Skeletal muscle cell (primary cell): ENCODE data around the gene PTPRN2.

Source experiments
- DNase-seq: peaks from one replicate; pipeline ENCODE4 v3.0.0-alpha.2; 2010; ENCODE audit warnings: low read depth
- H3K4me3 ChIP-seq: 2 replicates; pipeline ENCODE4 v1.5.1; 2011; ENCODE audit warnings: low read depth, mild to moderate bottlenecking, control low read depth, low read length, moderate library complexity

Gene PTPRN2

DNA sequence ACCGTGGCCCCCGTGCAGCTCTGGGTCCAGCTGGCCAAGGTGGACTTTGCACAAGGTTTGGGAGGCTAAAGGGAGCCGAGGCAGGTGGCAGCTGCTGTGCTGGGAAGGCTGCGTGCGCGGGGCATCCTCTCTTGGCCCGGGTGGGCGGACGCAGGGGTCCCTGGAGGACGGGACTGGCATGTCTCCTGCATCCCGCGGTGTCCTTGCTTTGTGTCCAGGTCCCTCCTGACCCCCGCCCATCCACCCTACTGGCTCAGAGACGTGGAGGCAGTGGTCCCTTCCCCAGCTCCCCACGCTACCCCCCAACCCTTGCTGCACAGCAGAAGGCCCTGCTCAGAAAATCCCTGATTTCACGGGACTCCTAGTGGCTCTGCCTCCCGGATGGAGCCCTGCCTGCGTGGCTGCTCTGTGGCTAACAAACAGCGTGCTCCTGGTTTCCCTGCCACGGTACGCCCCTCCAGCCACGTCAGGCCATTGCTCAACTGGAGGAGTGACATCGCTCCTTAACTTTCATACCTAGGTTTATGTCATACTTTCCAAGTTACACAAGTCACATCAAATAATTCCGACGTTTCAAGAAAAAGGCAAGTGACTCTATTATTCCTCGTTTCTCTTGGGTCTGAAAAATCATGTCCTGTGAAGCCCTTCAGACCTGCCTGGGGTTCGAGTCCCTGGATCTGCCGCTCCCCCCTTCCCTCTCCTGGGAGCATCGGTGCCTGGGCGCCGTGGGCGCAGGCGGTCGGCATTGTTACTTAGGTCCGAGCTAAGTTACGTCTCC lies 829.0 kb downstream of the PTPRN2 start:
- no peak for DNase-seq
- no peak overlapping the region for H3K4me3 ChIP-seq

DNA sequence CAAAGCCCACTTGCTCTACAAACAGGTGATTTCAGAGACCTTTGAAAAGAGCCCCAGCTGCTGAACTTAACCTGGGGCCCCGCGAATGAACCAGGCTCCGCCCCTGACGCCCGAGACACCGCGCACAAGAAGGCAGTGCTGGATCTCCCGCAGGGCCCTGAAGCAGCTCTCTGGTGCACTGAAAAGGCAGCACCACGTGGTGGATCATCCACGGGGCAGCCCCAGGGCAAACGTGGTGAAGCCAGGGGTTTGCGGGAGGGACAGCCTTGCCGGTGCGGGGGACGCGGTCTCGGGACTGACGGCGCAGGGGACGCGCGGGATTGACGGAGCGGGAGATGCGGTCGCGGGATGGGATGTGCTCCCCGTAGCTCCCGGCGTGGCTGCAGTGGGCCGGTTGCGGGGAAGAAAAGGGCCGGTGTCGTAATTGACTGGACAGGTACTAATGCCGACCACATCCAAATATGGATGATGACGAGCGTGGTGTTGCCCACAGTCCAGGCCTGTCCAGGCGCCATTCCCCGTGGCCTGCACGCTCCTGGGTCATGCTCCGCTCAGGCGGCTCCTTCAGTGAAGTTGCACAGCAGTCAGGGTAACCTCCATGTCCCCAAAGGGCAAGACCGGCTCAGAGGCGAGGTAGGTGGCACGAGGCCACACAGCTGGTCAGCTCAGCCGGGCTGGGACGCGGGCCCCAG lies 829.7 kb downstream of the PTPRN2 start:
- no peak overlapping the region for H3K4me3 ChIP-seq
- no peak for DNase-seq

DNA sequence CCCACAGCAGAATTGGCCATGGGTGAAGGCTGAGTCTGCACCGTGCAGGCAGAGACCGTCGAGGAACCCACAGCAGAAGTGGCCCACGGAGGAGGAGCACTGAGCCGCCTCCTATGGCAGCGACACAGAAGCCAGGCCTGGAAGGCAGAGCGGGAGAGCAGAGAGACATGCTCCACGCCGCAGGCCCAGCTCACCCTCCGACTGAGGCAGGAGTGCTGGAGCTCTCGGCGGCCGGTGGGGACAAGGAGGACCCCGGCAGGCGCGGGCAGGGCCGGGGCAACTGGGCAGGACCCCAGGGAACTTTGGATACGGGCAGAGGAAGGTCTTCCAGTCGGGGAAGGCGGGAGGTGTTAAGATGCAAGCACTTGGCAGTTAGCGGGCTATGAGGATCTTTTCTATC lies 830.4 kb downstream of the PTPRN2 start:
- no peak overlapping the region for H3K4me3 ChIP-seq
- DNase-seq, result no peak

DNA sequence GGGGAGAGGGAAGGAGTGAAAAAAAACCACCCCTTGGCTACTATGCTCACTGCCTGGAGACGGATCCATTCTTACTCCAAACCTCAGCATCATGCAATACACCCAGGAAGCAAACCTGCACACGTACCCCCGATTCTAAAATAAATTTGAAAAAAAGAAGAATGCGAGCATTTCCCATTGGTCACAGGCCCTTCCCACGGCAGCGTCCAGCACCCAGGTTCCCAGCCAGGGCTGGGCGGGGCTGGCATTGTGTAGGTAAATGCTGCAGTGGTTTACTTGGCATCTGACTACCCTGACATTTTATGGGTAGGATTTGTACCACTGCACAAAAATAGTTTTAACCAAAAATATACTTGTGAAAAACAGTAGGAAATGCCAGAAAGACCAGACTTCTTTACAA lies 831.9 kb downstream of the PTPRN2 start:
- no peak overlapping the region for H3K4me3 ChIP-seq
- no peak for DNase-seq

DNA sequence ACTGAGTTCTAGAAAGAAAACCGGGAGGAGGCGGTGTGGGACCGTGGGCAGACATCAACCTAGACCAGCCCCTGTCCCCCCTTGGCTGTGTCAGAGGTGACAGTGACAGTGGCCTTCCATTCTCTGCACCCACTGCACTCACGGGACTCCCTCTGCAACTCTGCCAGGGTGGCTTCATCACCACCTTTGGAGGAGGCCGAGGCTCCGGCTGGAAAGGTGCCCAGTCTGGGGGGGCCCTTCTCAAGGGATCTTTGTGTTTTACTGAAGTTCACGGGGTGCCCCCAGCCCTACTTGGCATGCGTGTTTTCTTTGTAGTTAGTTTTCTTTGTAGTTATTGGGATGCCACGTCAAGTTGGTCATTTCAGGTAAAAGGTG lies 833.2 kb downstream of the PTPRN2 start:
- no peak for DNase-seq

DNA sequence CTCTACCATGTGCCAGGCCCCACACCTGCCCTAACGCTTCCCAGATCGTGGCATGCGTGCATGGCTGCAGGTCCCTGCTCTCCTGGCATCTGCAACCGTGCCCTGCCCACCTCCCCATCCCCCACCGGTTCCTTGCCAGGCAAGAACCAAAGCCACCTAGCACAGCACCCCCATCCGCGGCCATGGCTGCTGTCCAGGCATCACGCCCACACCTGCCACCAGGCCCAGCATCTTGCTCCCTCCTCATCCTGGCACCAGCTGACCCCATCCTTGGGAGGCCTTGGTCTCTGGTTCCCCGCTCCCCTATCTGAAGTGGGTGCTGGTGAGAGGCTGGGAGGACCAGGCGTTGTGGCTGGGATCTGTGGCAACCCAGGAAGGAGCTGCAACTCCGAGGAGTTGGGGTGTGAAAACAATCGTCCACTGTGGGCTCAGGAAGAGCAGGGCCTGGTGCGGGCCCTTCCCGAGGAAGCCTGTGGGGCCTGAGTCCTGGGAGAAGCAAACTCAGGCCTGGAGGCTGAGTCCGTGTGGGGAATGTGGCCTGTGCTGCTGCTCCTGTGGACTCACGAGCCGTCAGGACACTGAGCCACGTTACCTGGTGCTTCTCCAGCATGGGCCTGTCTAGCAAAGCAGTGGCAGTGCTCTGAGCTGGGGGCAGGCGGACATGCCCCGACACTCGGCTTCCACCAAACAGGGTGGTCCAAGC lies 833.8 kb downstream of the PTPRN2 start:
- no peak for DNase-seq
- H3K4me3 ChIP-seq, result no peak overlapping the region

More for the DNA sequence above, 833.2 kb downstream of the PTPRN2 start:
- no peak overlapping the region for H3K4me3 ChIP-seq

DNA sequence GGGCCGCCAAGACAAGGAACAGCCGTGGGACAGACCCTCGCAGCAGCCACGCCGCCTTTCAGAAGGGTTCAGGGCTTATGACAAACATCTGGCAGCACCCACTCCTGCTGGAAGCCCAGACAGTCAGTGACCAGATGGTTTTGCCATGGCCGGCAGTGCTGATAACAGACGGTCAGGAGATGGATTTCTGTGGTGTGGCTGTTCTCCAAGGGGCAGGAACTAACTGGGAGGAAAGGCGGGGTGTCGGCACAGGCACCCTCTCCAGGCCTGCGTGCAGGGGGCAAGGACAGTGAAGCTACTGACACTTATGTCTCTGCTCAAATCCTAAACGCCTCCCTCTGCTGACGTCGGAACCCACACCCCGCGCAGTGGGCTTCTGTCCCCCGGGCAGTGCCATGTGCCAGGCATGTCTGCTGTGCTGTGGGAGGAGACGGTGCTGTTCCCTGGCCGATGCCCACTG lies 834.8 kb downstream of the PTPRN2 start:
- no peak for DNase-seq
- no peak overlapping the region for H3K4me3 ChIP-seq

DNA sequence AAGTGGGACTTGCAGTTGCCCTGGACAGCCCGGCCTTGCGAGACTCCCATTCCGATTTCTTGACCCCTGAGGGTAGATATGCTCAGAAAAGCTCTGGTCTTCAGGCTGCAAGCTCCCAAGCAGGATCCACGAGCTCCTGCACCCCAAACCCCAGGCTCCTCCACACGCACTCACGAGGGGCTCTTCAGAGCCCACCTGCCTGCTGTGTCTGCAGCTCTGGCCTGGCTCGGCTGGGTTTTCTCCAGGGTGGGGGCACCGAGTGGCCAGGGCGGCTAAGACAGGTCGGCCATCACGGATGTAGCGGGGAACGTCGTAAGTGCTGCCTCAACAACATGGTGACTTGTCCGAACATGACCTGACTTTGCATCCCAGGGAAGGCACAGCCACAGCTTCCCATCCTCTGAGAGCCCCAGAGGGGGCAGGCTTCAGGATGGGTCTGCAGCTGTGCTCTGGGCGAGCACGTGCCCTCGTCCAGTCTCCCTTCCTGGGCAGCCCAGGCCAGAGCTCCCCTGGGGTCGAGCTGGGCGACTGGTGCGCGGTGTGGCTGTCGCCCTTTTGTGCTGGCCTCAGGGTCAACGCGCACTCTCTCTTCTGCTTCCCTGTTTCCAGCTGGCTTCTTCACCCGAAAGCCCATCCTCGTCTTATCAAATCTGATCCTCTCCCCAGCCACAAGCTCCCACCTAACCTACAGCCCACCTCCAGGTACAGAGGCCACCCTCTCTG lies 835.5 kb downstream of the PTPRN2 start:
- no peak for DNase-seq

DNA sequence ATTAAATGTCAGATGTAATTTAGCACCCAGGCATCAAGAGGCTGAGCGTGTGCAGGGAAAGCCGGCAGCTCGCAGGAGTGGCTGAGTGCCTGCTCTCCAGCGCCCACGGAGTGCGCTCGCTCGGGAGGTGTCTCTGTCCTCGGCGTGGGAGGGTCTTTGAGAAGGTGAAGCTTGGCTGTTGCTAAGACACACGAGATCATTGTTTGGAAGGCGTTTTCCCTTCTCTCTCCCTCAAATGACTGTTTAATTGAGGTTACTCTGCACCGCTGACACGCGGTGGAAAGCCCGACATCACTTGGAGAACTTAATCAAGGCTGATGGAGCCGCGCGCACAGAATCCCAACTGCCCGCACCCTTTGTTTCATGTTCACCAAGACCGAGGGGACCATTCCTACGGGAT lies 836.2 kb downstream of the PTPRN2 start:
- H3K4me3 ChIP-seq, result no peak overlapping the region

More for the DNA sequence above, 835.5 kb downstream of the PTPRN2 start:
- H3K4me3 ChIP-seq, result no peak overlapping the region

DNA sequence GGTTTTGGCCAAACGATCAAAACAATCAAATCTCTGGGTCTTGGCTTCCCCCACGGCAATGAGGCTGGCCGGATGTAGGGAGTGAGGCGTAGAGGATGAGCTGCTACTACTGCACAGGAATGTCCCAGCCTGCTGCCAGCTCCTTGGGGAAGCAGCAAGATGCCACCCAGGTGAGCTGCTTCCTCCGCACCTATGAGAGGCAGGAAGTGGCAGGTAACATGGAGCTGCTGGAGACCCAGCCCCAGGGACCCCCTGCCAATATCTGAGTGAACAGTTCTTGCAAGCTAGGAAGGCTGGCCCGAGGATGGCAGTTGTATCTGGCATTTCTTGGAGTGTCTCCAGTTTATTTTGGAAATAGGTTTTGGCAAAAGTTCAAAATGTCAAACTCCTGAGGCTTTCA lies 837.3 kb downstream of the PTPRN2 start:
- DNase-seq, result no peak

More for the DNA sequence above, 836.2 kb downstream of the PTPRN2 start:
- no peak for DNase-seq

DNA sequence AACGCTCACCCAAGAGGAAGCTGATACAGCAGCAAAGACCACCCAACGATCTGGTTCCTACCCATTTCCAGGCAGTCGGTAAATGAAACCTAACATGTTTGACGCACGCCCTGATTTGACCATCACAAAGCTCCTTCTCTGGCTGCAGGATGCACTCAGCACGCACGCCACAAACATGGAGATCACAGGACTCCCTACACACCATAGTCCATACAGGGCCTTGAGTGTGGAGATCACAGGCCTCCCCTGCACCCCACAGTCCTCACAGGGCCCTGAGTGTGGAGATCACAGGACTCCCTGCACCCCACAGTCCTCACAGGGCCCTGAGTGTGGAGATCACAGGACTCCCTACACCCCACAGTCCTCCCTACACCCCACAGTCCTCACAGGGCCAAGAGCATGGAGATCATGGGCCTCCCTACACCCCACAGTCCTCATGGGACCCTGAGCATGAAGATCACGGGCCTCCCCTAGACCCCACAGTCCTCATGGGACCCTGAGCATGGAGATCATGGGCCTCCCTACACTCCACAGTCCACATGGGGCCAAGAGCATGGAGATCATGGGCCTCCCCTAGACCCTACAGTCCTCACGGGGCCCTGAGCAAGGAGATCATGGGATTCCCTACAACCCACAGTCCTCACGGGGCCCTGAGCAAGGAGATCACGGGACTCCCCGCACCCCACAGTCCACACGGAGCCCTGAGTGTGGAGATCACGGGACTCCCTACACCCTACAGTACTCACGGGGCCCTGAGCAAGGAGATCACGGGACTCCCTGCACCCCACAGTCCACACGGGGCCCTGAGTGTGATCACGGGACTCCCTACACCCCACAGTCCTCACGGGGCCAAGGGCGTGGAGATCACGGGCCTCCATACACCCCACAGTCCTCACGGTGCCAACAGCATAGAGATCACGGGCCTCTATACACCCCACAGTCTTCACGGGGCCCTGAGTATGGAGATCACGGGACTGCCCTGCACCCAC lies 841.6 kb downstream of the PTPRN2 start:
- DNase-seq, result no peak
- H3K4me3 ChIP-seq, result no peak overlapping the region

More for the DNA sequence above, 837.3 kb downstream of the PTPRN2 start:
- no peak overlapping the region for H3K4me3 ChIP-seq

DNA sequence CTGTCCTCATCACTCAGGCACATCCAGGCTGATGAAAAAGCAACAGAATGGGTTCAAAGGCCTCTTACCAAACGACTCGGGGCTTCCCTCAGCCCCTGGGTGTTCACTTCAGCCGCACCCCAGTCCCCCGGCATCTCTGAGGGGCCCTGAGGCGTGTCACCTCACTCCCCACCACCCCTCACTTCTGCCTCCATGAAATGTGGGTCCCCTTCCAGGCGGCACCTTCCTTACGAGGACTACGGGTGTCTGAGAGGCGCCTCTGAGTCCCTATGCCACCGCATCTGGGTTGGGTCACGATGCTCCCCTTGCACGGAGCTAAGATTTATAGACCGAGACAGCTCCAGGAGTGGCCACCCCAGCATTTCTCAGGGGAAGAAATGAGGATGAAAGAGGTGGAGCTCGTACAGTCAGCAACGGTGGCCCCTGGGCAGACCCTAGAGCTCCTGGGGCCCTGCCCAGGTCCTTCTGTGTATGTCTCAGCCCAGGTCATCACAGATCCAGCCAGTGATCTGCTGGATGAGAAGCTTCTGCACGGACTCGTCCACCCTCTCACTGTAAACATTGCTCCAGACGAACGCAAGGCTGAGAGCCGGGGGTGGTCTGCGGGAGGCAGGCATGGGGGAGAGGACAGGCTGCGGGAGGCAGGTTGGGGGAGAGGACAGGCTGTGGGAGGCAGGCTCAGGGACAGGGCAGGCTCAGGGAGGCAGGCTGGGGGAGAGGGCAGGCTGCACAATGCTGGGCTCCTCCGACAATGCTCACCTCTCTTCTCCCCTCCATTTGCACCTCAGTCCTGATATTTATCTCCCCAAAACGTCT lies 842.6 kb downstream of the PTPRN2 start:
- DNase-seq, result no peak
- H3K4me3 ChIP-seq, result no peak overlapping the region

DNA sequence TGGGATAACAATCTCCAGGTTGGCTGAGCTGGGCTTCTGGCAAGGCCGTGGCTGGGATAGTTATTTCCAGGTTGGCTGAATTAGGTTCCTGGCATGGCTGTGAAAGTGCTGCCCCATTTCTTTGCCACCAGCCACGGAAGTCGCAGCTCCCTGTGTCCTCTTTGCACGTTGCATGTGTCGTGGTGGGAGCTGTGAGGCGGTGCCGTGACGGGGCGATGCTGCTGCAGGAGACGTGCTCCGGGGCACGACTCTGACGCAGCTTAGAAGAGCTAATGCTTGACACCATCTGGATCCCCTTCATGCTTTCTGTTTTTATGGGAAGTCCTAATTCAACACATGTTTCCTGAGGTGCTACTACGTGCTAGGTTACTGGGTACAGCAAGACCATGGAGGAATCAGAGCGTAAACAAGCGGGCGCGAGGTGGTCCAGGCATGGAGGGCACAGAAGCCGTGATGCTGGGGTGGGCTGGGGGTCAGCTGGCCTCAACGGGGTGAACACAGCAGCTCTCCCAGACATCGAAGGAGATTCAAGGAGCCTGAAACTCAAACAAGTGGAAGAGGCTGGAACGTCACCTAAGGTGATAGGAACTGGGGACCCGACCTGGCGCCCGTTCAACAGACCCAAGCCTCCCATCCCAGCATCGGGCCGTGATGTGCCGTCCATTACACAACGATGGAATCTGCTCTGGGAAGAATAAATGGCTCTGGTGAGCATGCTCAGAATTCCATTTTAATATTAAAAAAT lies 843.7 kb downstream of the PTPRN2 start:
- H3K4me3 ChIP-seq, result no peak overlapping the region
- DNase-seq, result no peak

DNA sequence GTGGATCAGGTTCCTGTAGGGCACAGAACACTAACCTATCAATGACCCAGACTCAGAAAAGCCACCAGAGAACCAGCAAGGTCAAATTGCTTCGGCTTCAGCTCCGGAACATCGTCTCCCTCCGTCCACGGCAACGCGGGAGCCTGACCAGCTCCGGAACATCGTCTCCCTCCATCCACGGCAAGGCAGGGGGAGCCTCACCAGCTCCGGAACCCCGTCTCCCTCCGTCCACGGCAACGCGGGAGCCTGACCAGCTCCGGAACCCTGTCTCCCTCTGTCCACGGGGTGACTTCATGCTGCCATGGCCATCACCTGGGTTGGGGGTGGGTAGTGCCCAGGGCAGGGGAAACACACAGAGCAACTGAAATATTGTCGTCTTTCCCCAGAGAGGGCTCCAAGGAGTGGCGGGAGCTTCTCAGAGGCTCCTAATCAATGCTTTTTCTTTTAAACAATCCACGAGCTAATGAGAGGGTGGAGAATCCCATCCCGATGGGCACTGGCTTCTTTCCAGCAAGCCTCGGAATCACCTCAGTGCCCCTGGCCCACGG lies 847.3 kb downstream of the PTPRN2 start:
- no peak overlapping the region for H3K4me3 ChIP-seq
- no peak for DNase-seq

DNA sequence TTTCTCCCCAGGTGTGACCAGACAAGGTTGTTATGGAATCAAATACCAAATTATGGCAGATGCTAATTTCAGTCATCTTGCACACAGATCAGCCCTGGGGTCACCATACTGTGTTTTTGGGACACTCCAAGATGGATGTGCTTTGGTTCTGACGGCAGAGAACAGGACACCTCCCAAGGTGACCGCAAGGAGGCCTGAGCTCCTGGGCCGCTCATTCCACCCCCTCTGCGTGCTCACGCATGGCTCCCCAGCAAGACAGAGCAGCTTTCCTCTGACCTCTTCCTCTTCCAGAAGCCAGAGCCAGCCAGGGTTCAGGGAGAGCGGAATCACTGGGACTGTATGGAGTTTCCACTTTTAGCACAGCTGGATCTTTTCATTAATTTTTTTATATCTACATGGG lies 848.0 kb downstream of the PTPRN2 start:
- no peak for DNase-seq
- no peak overlapping the region for H3K4me3 ChIP-seq

DNA sequence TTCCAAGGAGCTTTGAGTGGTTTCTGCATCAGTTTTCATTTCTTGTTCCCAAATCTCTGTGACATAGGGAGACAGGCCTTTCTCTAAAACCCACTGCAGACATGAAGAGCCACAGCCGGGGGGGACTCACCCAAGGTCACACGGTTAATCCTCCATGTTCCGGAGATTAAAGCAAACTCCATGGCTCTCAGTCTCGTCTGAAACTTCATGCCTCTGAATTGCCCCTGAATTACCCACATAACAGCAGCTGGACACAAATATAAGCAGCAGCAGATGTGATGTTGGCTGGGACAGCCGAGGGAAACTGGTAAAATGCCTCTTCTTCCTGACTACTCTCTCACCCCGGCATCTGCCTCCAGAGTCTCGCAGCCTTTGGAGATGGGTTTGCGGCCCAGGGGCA lies 848.6 kb downstream of the PTPRN2 start:
- DNase-seq, result no peak
- H3K4me3 ChIP-seq, result no peak overlapping the region

DNA sequence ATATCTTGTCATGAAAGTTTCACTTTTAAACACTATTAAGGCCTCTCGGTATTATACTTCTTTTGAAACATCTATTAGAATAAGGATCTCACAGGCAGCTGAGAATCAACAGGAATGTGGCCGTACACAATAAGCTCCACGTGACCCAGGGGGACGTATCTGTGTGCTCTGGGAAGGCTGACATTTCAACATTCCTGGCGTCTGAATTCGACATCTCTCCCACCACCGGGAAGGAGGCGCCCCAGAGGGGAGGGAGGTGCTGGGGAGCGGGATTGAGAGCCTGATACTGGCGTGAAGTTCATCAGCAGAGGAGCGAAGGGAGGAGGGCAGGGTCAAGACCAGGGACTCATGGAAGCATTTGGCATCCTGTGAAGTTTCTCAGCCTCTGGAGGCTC lies 849.6 kb downstream of the PTPRN2 start:
- DNase-seq, result no peak
- H3K4me3 ChIP-seq, result no peak overlapping the region
